ENCODE data around the gene PDS5B. TPM values are rescaled to one million over a fixed set of nuclear protein-coding genes. Genes with fewer than 3 reads are reported as not detected.

The PDS5B gene
- total and polyA plus RNA-seq, 4 donors, result 3.6 to 24.3 (median 12.9) TPM

- no peak for TF ChIP-seq FOXA2 (IDR thresholded peaks at IDR 0.05)
- no peak for TF ChIP-seq EGR1 (IDR thresholded peaks at IDR 0.05; ENCODE audit: low read depth in 2 of 2)
- no peak for TF ChIP-seq CTCF (IDR thresholded peaks at IDR 0.05; ENCODE audit: low read depth, low read length, missing input control)
These were observed 48.6 kb upstream of the PDS5B start (continued) for GRCh38 chr13:32537580-32538142.

- TF ChIP-seq JUND (IDR thresholded peaks at IDR 0.05) (no peak), ZBTB33 (IDR thresholded peaks at IDR 0.05) (no peak), ATF3 (IDR thresholded peaks at IDR 0.05) (peak; percentile 31)
- H3K9ac ChIP-seq (ENCODE audit: low read depth in 1 of 2, low read length in 2 of 2), result peak overlapping the region; percentile 96 to 98
- under 1% methylated on average over 23 of the region's 23 CpGs for WGBS
- H3K36me3 ChIP-seq (ENCODE audit: control insufficient read depth in 4 of 4, insufficient read depth in 3 of 4, low read depth in 1 of 4, low read length in 3 of 4), result peaks cover 2 to 10% (median 6%) of the 10 kb centered on the region in 4 donors
- peaks cover 2 to 19% (median 11%) of the 10 kb centered on the region in 4 donors for H3K4me1 ChIP-seq (ENCODE audit: control insufficient read depth in 4 of 4, insufficient read depth in 4 of 4, low read length in 3 of 4)
- peak overlapping the region; percentile 67 to 98 (median 96) for H3K4me3 ChIP-seq (ENCODE audit: low read depth in 1 of 3, low read length in 3 of 3)
- DNase-seq (ENCODE audit: low spot score), result no peak
- H3K27me3 ChIP-seq (ENCODE audit: control insufficient read depth in 4 of 4, insufficient read depth in 4 of 4, low read length in 3 of 4), result no peaks in the 10 kb centered on the region
- no peaks in the 10 kb centered on the region for H3K9me3 ChIP-seq (ENCODE audit: control insufficient read depth in 4 of 4, low read length in 3 of 4)
- peak overlapping the region; percentile 92 to 99 for H3K27ac ChIP-seq (ENCODE audit: low read depth in 1 of 2, low read length in 2 of 2)
These were observed 48.1 kb upstream of the PDS5B start for GRCh38 chr13:32538143-32538620.

- WGBS, result under 1% methylated on average over 32 of the region's 32 CpGs
- TF ChIP-seq HNF4A (conservative IDR thresholded peaks at IDR 0.05) (peak; percentile 30 to 41), EGR1 (IDR thresholded peaks at IDR 0.05; ENCODE audit: low read depth in 2 of 2) (no peak), NR2F2 (IDR thresholded peaks at IDR 0.05) (peak; percentile 53), TAF1 (conservative IDR thresholded peaks at IDR 0.05) (peak; percentile 37), MAX (IDR thresholded peaks at IDR 0.05) (peak; percentile 81), RXRA (IDR thresholded peaks at IDR 0.05) (peak; percentile 60 to 62), REST (IDR thresholded peaks at IDR 0.05) (peak; percentile 59), GABPA (IDR thresholded peaks at IDR 0.05 in 1 of 2, conservative IDR thresholded peaks at IDR 0.05 in 1 of 2) (peak; percentile 41 to 84), YY1 (IDR thresholded peaks at IDR 0.05) (peak; percentile 100), FOXA1 (IDR thresholded peaks at IDR 0.05) (no peak), HNF4G (IDR thresholded peaks at IDR 0.05) (no peak), CTCF (IDR thresholded peaks at IDR 0.05; ENCODE audit: low read depth, low read length, missing input control) (peak; percentile 29), SP1 (IDR thresholded peaks at IDR 0.05) (peak; percentile 74)
These were observed 47.5 kb upstream of the PDS5B start, which contains the start of gene N4BP2L2 for GRCh38 chr13:32538621-32539246. N4BP2L2 (minus strand) TSS chr13:32538795; CDS start chr13:32537027, 1,768 bp downstream.

More at GRCh38 chr13:32538621-32539246, 47.5 kb upstream of the PDS5B start, which contains the start of gene N4BP2L2:
- Histone ChIP-seq H3K27ac (ENCODE audit: low read depth in 1 of 2, low read length in 2 of 2) (peak within 1 kb of the TSS; percentile 92 to 99), H3K4me3 (ENCODE audit: low read depth in 1 of 3, low read length in 3 of 3) (peak within 1 kb of the TSS; percentile 67 to 98 (median 96)), H3K4me1 (ENCODE audit: control insufficient read depth in 4 of 4, insufficient read depth in 4 of 4, low read length in 3 of 4) (peaks cover 2 to 19% (median 11%) of the 10 kb centered on the region in 4 donors), H3K36me3 (ENCODE audit: control insufficient read depth in 4 of 4, insufficient read depth in 3 of 4, low read depth in 1 of 4, low read length in 3 of 4) (peaks cover 2 to 10% (median 6%) of the 10 kb centered on the region in 4 donors), H3K9ac (ENCODE audit: low read depth in 1 of 2, low read length in 2 of 2) (peak within 1 kb of the TSS; percentile 96 to 98), H3K9me3 (ENCODE audit: control insufficient read depth in 4 of 4, low read length in 3 of 4) (no peaks in the 10 kb centered on the region), H3K27me3 (ENCODE audit: control insufficient read depth in 4 of 4, insufficient read depth in 4 of 4, low read length in 3 of 4) (no peaks in the 10 kb centered on the region)
- DNase-seq (ENCODE audit: low spot score), result peak; percentile 89

Data from liver (tissue), 9 donors.